GM20431 (cell line): ENCODE measurements around the gene NFILZ.

Experiments
- in situ Hi-C: fragments of 300-500 bp; cut with MseI, MboI; formaldehyde crosslinking; loops from one replicate; pipeline ENCODE4 v1.15.0; 2020; ENCODE audit warnings: low sequenced_read_pairs; ENCODE audit not compliant: unreplicated experiment

Gene NFILZ, protein sequence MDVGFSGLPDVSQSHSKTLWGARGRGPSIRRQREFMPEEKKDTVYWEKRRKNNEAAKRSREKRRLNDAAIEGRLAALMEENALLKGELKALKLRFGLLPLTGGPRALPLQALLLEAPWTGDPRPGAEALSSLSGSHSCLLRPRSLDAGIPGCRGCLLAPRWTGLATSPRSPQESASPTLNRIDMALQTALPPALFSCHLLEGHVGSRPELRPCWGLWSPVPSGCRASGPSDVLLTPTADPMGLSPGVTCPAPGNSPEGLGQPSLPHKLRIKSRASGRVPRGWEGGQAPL

GRCh38 chr19:8629996-8630683, at the start of gene NFILZ:
NFILZ (plus strand) TSS chr19:8630633; CDS start chr19:8676766, 46,133 bp downstream.
- in situ Hi-C loops: no loop called here

DNA sequence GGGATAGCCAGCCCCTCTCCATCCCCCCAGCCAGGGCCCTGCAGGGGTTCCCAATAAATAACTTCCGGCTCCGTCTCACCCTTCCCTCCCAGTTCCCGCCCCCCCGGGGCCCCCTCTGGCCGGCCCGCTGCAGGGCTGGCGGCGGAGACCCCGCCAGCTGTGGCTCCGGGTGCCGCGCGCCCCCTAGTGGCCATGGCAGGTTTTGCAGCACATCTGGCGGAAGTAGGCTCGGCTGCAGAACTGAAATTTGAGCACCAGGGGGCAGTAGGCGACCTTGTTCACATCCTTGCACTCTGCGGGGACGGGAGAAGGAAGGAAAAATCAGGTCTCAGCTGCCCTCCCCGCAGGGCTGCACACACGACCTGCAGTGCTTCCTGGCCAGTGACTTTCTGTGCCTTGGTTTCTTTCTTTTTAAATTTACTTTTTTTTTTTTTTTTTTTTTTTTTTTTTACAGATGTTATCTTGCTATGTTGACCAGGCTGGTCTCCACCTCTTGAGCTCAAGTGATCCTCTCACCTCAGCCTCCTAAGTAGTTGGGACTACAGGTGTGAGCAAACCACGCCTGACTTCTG, 49.6 kb upstream of the NFILZ start:
- in situ Hi-C loops: no loop called here

DNA sequence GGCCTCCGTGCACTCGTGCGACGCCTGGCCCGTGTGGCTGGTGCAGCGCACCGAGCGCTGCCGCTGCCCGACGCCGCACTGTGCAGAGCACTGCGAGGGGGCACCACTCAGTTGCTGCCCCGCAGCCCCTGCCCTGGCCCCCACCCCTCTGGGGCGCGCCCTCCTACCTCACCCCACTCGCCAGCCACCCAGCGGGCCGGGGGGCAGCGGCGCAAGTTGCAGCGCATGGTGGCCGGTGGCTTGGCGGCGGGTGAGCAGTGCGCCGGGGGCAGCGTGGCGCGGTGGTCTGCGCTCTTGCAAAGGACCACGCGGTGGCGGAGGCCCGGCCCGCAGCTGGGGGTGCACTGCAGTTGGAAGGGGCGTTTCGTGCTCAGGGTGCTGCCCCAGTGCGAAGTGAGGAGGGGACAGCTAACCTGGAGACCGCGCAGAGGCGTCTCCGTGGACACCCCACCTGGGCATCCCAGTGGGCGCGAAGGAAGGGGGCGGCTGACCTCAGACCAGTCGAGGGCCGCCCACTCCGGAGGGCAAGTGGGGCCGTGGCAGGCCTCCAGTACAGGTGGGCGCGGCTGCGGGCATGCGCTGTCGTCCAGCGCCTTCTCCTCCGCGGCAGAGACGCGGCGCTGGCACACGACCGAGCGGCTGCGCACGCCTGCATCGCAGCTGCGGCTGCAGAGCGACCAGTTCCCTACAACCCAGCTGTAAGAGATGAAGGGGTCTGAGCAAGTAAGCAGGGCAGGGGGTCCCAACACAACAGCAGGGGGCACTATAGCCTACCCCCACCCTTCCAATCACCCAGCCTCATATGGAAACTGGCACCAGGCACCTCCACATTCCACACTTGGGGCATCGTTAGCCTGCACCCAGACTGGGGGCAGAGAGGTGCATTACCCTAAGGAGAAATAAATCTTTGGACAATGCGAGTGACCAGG, 45.2 kb upstream of the NFILZ start:
- in situ Hi-C loops: no loop called here

GRCh38 chr19:8585894-8586750, 44.3 kb upstream of the NFILZ start:
- in situ Hi-C loops: no loop called here

DNA sequence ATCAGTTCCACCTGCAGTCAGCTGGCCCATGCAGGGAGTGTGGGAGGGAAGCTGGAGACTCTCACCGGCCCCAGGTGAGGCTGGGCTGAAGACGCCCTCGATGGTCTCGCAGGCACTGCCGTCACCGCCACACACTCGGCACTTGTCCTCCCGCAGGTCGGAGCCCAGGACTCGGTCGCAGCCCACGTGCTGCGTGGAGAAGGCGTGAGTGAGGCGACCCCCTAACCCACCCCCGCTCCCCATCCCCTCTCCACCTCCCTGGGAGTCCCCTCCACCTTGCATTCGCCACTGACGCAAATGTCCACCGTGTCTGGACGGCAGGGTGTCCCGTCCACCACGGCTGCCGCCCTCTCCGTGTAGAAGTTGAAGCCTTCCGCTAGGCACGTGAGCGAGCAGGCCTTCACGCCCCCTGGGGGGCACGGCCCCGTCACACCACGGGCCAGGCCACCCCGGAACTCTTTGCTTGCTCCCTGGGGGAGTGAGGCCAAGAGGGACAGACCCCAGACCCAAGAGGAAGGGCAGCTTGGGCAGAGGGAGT, 41.2 kb upstream of the NFILZ start:
- in situ Hi-C loops: no loop called here

GRCh38 chr19:8592231-8593009, 38.0 kb upstream of the NFILZ start:
- in situ Hi-C loops: no loop called here

GRCh38 chr19:8593931-8594330, 36.5 kb upstream of the NFILZ start:
- in situ Hi-C loops: no loop called here

GRCh38 chr19:8595651-8596050, 34.8 kb upstream of the NFILZ start:
- in situ Hi-C loops: no loop called here

GRCh38 chr19:8596168-8596567, 34.3 kb upstream of the NFILZ start:
- in situ Hi-C loops: no loop called here

DNA sequence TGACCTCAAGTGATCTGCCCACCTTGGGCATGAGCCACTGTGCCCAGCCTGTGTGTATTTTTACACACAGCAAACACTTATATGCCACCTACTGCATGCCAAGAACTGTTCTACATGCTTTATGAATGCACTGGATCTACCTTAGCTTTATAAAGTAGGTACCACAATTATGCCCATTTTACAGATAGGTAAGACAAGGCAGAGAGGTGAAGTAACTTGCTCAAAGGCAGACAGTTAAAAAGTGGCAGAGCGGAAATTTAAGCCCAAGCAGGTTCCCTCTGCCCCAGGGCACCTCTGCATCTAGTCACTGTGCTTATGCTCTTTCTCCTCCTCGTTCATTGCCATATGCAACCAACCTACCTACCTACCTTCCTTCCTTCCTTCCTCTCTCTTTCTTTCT, 30.4 kb upstream of the NFILZ start:
- in situ Hi-C loops: no loop called here

DNA sequence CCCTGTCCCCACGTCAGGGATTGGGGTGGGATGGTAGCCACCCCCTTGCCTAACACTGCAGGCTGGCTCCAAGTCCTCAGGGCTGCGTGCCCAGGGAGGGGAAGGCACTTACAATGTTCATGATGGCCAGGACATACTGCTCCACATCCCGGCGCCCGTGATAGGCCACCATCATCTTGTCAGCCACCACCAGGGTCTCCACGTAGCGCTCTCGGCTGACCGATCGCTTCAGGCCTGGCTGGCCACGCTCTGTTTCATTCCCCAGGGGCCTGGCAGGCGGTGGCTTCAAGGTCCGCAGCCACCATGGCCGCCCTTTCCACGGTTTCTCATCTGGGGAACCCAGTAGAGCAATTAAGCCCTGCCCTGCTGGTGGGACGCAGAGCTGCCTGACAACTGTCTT, 29.6 kb upstream of the NFILZ start:
- in situ Hi-C loops: no loop called here

GRCh38 chr19:8601796-8602195, 28.6 kb upstream of the NFILZ start:
- in situ Hi-C loops: no loop called here

DNA sequence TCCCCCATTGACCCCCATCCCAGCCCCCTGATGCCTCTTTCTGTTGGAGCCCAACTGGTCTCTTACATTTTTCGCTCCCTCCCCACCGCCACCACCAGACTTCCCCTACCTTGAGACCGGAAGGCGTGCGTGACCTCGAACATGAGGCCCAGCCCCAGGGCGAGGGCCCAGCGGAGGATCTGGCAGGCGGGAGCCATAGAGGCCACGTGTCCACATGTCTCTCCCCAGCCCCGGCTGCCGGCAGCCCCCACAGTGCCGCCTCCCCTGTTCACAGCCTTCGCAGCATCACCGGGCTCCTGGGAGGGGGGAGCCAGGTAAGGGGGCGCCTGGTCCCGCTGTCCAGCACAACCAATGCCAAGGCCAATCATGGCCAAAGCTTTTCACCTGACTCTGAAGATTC, 24.9 kb upstream of the NFILZ start:
- in situ Hi-C loops: no loop called here

DNA sequence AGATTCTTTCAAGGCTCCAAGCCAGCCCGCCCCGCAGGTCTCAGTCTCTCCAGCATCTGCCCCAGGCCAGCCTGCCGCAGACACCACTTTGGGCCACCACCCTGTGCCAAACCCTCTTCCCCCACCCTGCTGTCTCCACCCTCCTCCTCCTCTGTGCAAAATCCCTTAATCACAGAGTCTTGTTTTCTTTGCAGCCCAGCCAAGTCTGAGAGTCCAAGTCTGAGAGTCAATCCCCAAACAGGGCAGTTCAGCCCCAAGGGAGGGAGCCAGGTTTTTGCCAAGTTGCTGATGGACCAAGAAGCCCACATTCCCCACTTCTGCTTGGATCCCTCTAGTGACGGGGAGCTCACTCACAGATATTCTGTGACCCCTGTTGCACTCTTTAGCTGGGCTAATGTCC, 23.0 kb upstream of the NFILZ start:
- in situ Hi-C loops: no loop called here

DNA sequence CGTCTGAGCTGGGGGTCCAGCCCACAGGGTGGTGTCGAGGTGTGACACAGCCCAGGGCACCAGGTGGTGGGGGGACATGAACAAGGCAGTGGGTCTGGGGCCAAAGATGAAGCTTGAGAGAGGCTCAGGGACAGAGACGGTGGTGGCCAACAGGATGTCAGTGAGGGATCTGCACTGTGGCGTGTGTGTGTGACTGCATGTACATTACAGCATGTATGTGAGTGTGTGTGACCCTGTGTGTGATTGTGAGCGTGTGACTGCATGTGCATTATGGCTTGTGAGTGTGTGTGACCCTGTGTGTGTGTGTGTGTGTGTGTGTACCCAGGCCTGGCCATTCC, 21.5 kb upstream of the NFILZ start:
- in situ Hi-C loops: no loop called here

DNA sequence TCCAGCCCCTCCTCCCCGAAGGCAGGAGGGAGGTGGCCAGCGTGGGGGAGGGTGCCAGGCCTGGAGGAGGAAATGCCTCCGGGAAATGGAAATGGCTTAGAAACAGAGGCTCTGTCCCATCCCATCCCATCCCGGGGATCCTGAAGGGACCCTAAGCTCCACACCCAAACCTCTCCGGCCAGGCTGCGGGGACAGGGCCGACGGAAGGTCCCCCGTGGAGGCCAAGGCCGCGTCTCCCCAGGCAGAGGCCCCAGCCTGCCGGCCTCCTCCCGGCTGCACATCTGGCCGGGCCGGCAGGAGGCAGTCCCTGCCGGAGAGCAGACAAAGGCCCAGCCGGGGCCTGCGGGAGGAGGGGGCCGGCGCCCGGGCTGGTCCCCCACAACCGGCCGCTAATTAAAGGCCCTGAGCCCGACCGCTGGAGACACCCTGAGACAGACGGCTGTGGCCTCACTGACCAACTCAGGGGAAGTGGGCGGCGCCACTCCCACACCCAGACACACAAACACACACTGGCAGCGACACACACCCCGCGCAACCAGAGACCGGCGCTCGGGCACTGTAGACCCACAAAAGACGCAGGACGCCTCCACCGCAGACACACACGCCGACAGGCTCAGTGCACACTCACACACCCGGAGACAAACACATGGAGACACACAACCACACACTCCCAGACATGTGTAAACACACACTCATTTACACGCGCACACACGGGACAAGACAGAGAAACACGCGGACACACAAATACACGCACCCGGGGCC, 21.0 kb upstream of the NFILZ start:
- in situ Hi-C loops: no loop called here

DNA sequence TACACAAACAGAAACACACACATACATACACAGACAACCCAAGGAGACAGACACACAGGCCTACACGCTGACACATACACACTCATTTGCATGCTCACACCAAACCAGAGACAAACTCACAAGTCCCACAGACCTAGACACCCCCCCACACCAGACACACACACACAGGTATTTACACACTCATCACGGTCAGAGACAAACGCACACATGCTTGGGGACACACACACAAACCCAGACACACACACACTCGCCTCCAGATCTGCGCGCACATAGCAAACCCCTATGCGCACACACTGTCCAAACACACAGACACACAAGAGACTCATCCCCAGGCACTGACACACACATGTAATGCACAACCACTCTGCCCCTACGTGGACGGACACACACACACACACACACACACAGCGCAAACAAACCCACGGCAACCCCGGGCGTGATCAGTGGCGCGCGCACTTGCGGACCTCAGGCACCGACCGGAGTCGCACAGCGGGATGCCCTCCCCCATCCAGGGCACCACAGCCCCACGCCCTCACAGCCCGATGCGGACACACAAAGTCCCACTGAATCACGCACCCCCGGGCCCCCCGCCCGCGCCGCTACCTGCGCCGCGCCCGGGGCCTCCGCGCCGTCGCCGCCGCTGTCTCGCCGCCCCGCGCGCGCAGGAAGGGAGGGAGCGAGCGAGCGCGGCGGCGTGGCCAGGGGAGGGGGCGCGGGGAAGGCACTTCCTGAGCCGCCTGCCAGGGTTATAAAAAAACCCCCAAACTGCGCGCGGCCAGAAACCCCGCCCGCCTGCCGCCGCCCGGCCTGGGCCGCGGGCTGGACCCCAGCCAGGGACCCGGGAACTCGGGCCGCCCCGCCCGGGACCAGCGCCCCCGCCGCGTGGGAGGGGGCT, 20.1 kb upstream of the NFILZ start, which contains the start of gene ADAMTS10:
TSS of gene ADAMTS10 (minus strand) at position 675 of the 895 bp plus-strand sequence. CDS start 5,005 bp downstream, outside the sequence.
- in situ Hi-C loops: no loop called here
